GM19328 (cell line): ENCODE results near the gene ARHGAP44.
A peak's percentile ranks its signal among the peaks of the same experiment; 100 is the strongest.

Experiments
- ATAC-seq: cut with Tn5 transposase; IDR thresholded peaks from one replicate; pipeline ENCODE4 v1.9.1; 2021; ENCODE audit warnings: mild to moderate bottlenecking, moderate library complexity; ENCODE audit not compliant: unreplicated experiment

Gene ARHGAP44

GRCh38 chr17:12789481-12790248, at the start of gene ARHGAP44:
Gene ARHGAP44 (plus strand): TSS chr17:12789498. CDS start chr17:12789839, 341 bp downstream.
- ATAC-seq = peak; percentile 71

GRCh38 chr17:12739500-12739899, 49.8 kb upstream of the ARHGAP44 start:
- no peak for ATAC-seq

- ATAC-seq = no peak
Observed at GRCh38 chr17:12743046-12743445, 46.3 kb upstream of the ARHGAP44 start.

- no peak for ATAC-seq
Observed at GRCh38 chr17:12744298-12744697, 45.0 kb upstream of the ARHGAP44 start.

- no peak for ATAC-seq
Observed at GRCh38 chr17:12744786-12745185, 44.5 kb upstream of the ARHGAP44 start.

GRCh38 chr17:12745486-12745885, 43.8 kb upstream of the ARHGAP44 start:
- no peak for ATAC-seq

GRCh38 chr17:12756786-12757185, 32.5 kb upstream of the ARHGAP44 start:
- no peak for ATAC-seq

GRCh38 chr17:12759090-12759489, 30.2 kb upstream of the ARHGAP44 start:
- no peak for ATAC-seq

GRCh38 chr17:12765548-12765947, 23.8 kb upstream of the ARHGAP44 start:
- ATAC-seq = no peak

GRCh38 chr17:12768255-12768654, 21.0 kb upstream of the ARHGAP44 start:
- no peak for ATAC-seq

- ATAC-seq = no peak
Observed at GRCh38 chr17:12769981-12770380, 19.3 kb upstream of the ARHGAP44 start.

GRCh38 chr17:12773153-12773552, 16.1 kb upstream of the ARHGAP44 start:
- no peak for ATAC-seq

- ATAC-seq = peak; percentile 90
Observed at GRCh38 chr17:12789075-12789480, 220 bp upstream of the ARHGAP44 start.

GRCh38 chr17:12790249-12791106, 1.2 kb downstream of the ARHGAP44 start:
- ATAC-seq = no peak

GRCh38 chr17:12794919-12795532, 5.7 kb downstream of the ARHGAP44 start:
- no peak for ATAC-seq

GRCh38 chr17:12800855-12801365, 11.6 kb downstream of the ARHGAP44 start:
- no peak for ATAC-seq

- ATAC-seq = no peak
Observed at GRCh38 chr17:12806630-12807029, 17.3 kb downstream of the ARHGAP44 start.

- ATAC-seq = no peak
Observed at GRCh38 chr17:12808723-12809122, 19.4 kb downstream of the ARHGAP44 start.

- no peak for ATAC-seq
Observed at GRCh38 chr17:12812877-12813276, 23.6 kb downstream of the ARHGAP44 start.

- no peak for ATAC-seq
Observed at GRCh38 chr17:12813664-12814063, 24.4 kb downstream of the ARHGAP44 start.

GRCh38 chr17:12814718-12815117, 25.4 kb downstream of the ARHGAP44 start:
- no peak for ATAC-seq
